Measurements from ENCODE around the gene ASMT. TPM values are rescaled to one million over a fixed set of nuclear protein-coding genes. Genes with fewer than 3 reads are reported as not detected.

The ASMT gene
- total and polyA plus RNA-seq, 12 donors = 0.09 to 0.37 TPM; not detected in 10

DNA sequence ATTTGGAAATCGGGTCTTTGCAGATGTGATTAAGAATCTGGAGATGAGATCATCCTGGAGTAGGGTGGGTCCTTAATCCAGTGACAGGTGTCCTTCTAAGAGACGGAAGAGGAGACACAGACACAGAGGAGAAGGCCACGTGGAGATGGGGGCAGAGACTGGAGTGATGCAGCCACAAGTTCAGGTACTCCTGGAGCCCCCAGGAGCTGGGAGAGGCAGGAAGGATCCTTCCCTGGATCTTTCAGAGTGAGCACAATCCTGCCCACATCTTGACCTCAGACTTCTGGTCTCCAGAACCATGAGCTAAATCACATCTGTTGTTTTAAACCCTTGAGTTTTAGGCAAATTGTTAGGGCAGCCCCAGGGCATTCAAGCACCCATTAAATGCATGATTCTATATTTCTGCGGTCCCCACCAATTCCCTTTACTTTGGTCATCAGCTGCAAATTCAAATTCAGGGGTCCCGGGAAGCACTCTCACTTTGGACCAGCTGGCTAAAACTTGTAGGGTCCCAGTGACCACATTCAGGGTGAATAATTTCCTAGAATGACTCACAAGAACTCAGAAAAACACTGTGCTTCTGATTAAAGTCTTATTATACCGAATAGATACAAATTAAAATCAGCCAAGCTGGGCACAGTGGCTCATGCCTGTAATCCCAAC, 36.2 kb upstream of the ASMT start:
- H3K4me3 ChIP-seq = no peak overlapping the region
- TF ChIP-seq, protein P1, sequence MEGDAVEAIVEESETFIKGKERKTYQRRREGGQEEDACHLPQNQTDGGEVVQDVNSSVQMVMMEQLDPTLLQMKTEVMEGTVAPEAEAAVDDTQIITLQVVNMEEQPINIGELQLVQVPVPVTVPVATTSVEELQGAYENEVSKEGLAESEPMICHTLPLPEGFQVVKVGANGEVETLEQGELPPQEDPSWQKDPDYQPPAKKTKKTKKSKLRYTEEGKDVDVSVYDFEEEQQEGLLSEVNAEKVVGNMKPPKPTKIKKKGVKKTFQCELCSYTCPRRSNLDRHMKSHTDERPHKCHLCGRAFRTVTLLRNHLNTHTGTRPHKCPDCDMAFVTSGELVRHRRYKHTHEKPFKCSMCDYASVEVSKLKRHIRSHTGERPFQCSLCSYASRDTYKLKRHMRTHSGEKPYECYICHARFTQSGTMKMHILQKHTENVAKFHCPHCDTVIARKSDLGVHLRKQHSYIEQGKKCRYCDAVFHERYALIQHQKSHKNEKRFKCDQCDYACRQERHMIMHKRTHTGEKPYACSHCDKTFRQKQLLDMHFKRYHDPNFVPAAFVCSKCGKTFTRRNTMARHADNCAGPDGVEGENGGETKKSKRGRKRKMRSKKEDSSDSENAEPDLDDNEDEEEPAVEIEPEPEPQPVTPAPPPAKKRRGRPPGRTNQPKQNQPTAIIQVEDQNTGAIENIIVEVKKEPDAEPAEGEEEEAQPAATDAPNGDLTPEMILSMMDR (IDR thresholded peaks at IDR 0.05) = no peak
- ATAC-seq (no peak), DNase-seq (no peak)
- H3K27ac ChIP-seq = no peak overlapping the region
- no peaks in the 10 kb centered on the region for H3K27me3 ChIP-seq
- H3K4me1 ChIP-seq = peaks cover 0 to 4% (median 0%) of the 10 kb centered on the region in 9 donors
- H3K36me3 ChIP-seq = no peaks in the 10 kb centered on the region
- no peaks in the 10 kb centered on the region for H3K9me3 ChIP-seq
- intact Hi-C loops (cut with DNase I) = loop anchor here in 2 of 10 donors (5.0 to 10.0 kb wide), 2 partner anchors 84 to 121 kb away; no protein-coding TSS in a partner anchor
- WGBS, 2 donors = 64 to 69% methylated on average over 6 of the region's 6 CpGs

DNA sequence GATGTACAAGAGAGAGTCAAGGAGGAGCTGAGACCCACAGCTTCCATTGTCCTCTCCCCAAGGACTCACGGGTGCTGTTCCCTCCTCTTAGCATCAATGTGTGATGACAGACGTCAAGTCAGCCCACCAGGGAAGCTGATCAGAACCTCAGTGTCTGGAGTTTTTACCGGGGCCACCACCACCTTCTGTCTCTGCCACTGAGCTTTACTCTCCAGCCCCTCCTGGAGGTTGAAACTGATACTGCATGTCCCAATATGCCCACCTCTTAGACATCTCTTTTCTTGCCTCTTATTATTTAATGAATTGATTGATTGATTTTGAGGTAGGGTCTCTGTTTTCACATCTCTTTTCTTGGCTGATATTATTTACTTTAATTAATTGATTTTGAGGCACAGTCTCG, 33.7 kb upstream of the ASMT start:
- Histone ChIP-seq H3K9me3 (no peaks in the 10 kb centered on the region), H3K36me3 (no peaks in the 10 kb centered on the region), H3K4me3 (no peak overlapping the region), H3K27me3 (peaks cover 0 to 3% (median 0%) of the 10 kb centered on the region in 7 donors), H3K27ac (no peak overlapping the region), H3K4me1 (peaks cover 0 to 4% (median 0%) of the 10 kb centered on the region in 9 donors)
- TF ChIP-seq, protein P1 (IDR thresholded peaks at IDR 0.05) = peak; percentile 57 to 91 (median 72)
- DNase-seq (peak in 1 of 2 donors; percentile 49), ATAC-seq (peak in 5 of 8 donors; percentile 47 to 71 (median 65))
- intact Hi-C loops (cut with DNase I) = loop anchor here in 4 of 10 donors (1.0 to 5.0 kb wide), 3 partner anchors 124 to 127 kb away; no protein-coding TSS in a partner anchor
- 32 to 39% methylated on average over 4 of the region's 4 CpGs for WGBS, 2 donors

DNA sequence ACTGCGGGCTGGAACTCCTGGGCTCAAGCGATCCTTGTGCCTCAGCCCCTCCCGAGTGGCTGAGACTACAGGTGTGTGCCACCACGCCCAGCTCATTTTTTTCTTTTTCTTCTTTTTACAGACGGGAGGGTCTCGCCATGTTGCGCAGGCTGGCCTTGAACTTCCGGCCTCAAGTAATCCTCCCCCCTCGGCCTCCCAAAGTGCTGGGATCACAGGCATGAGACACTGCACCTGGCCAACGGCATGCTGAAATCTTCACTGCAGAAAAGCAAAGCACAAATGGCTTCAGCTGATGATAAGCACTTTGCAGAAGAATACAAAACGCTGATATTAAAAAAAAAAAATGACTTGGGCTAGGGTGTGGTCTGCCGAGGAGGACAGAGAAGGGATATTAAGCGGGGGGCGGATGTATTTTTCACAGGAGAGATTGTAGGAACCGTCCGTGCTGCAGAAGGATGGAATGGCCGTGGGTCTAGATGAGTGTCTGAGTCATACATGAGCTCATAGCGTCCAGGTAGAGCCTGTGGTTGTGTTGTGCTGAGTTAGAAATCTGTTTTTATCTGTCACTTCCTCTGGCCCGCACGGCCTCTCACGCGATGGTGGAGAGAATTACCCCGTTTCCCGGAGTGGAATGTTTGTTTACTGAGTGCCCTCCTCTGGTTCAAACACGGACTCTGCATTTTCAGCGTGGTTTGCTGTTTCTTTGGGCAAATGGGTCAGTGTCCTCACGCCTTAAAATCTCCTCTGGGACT, 32.0 kb upstream of the ASMT start:
- 44 to 63% methylated on average over 26 to 27 of the region's 27 CpGs for WGBS, 2 donors
- intact Hi-C loops (cut with DNase I) = loop anchor here in 2 of 10 donors (2.0 to 5.0 kb wide), 2 partner anchors 126 to 128 kb away; no protein-coding TSS in a partner anchor
- Histone ChIP-seq H3K27me3 (peaks cover 0 to 3% (median 0%) of the 10 kb centered on the region in 7 donors), H3K4me1 (peaks cover 0 to 4% (median 0%) of the 10 kb centered on the region in 9 donors), H3K36me3 (no peaks in the 10 kb centered on the region), H3K4me3 (no peak overlapping the region), H3K27ac (no peak overlapping the region), H3K9me3 (no peaks in the 10 kb centered on the region)
- ATAC-seq (peak in 1 of 8 donors; percentile 71), DNase-seq (no peak)
- TF ChIP-seq, protein P1 (IDR thresholded peaks at IDR 0.05) = no peak

DNA sequence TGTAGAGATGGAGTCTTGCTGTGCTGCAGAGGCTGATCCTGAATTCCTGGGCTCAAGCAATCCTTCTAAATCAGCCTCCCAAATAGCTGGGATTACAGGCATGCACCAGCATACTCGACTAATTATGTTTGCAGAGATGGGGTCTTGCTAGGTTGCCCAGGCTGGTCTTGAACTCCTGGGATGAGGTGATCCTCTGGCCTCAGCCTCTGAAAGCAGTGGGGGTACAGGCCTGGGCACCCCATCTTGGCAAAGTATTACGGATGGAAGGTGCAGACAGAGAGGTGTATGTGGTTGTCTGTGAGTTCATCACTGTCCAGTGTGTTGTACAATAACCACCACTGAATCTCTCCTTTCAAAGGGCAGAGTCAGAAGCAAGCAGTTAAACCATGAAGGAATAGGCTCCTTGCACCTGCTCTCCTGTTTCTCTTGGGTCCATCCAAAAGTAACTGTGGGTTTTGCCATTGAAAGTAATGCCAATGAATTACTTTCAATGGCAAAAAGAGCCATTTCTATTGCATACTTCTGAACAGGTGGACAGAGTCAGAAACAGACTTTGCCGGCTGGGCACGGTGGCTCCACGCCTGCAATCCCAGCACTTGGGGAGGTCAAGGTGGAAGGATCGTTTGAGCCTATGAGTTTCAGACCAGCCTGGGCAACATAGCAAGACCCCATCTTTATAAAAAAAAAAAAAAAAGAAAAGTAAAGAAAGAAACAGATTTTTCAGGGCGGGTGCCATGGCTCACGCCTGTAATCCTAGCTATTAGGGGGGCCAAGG, 30.4 kb upstream of the ASMT start:
- Histone ChIP-seq H3K36me3 (no peaks in the 10 kb centered on the region), H3K27ac (no peak overlapping the region), H3K4me1 (peaks cover 0 to 4% (median 0%) of the 10 kb centered on the region in 9 donors), H3K4me3 (no peak overlapping the region), H3K27me3 (peaks cover 0 to 3% (median 0%) of the 10 kb centered on the region in 7 donors), H3K9me3 (no peaks in the 10 kb centered on the region)
- ATAC-seq (no peak), DNase-seq (no peak)
- WGBS, 2 donors = 89 to 94% methylated on average over 8 of the region's 8 CpGs
- TF ChIP-seq, protein P1 (IDR thresholded peaks at IDR 0.05) = no peak
- intact Hi-C loops (cut with DNase I) = loop anchor here in 1 of 10 donors (5.0 kb wide), 1 partner anchor 127 kb away; no protein-coding TSS in a partner anchor

Data from heart right ventricle (tissue), 16 donors.